IMR-90 (cell line): ENCODE data around the gene CCNDBP1. TPM values are rescaled to one million over a fixed set of nuclear protein-coding genes. Genes with fewer than 3 reads are reported as not detected.

Source experiments
- ATAC-seq: fragments of 200-7000 bp; cut with Tn5 transposase; 2 replicates; pipeline ENCODE4 v1.9.1; 2020; ENCODE audit warnings: low read depth, mild to moderate bottlenecking, moderate library complexity
- BruUV-seq: library from RNA; stranded (reverse); fragments of 400-500 nt; replicated peaks from 2 replicates; lab custom pipeline; 2021; lab: Mats Ljungman, UMichigan
- CTCF ChIA-PET: fragments of 300-600 bp; formaldehyde crosslinking; extraction: SDS; loops from one replicate; lab custom pipeline; 2021; ENCODE audit warnings: antibody characterized with exemption; lab: Yijun Ruan, JAX
- POLR2A ChIA-PET: fragments of 300-600 bp; sonication (Branson Sonifier 250); formaldehyde crosslinking; loops from one replicate; lab custom pipeline; 2022; ENCODE audit warnings: antibody characterized with exemption; ENCODE audit not compliant: unreplicated experiment; lab: Charles Lee
- DNase-seq: peaks from one replicate; pipeline ENCODE4 v3.0.0; 2013
- H2AFZ ChIP-seq: replicated peaks from 2 replicates; pipeline ENCODE3; 2013; ENCODE audit warnings: low read length, mild to moderate bottlenecking; ENCODE audit not compliant: poor library complexity
- H2AK5ac ChIP-seq: 2 replicates; pipeline ENCODE4 v1.6.1; 2013; ENCODE audit warnings: low read depth, low read length, inconsistent platforms
- H2AK9ac ChIP-seq: replicated peaks from 2 replicates; pipeline ENCODE3; 2013; ENCODE audit warnings: mild to moderate bottlenecking, low read depth, low read length, moderate library complexity; ENCODE audit not compliant: poor library complexity
- H2BK120ac ChIP-seq: 2 replicates; pipeline ENCODE4 v1.6.1; 2013; ENCODE audit warnings: low read depth, low read length, inconsistent platforms
- H2BK15ac ChIP-seq: 3 replicates; pipeline ENCODE4 v1.6.1; 2013; ENCODE audit warnings: low read depth, low read length, inconsistent platforms
- H2BK20ac ChIP-seq: 2 replicates; pipeline ENCODE4 v1.6.1; 2013; ENCODE audit warnings: low read depth, mild to moderate bottlenecking, inconsistent platforms, low read length, moderate library complexity
- H2BK5ac ChIP-seq: 2 replicates; pipeline ENCODE4 v1.6.1; 2013; ENCODE audit warnings: mild to moderate bottlenecking, low read depth, low read length, inconsistent platforms; ENCODE audit not compliant: poor library complexity, severe bottlenecking
- H3K14ac ChIP-seq: replicated peaks from 2 replicates; pipeline ENCODE4 v1.6.1; 2013; ENCODE audit warnings: low read depth, low read length, inconsistent platforms
- H3K18ac ChIP-seq: 2 replicates; pipeline ENCODE4 v1.6.1; 2013; ENCODE audit warnings: low read depth, low read length, control low read depth
- H3K23ac ChIP-seq: 2 replicates; pipeline ENCODE4 v1.6.1; 2013; ENCODE audit warnings: low read depth, low read length, inconsistent platforms
- H3K27ac ChIP-seq: 2 replicates; pipeline ENCODE4 v1.5.1; 2013; ENCODE audit warnings: mild to moderate bottlenecking, control low read depth, low read length; ENCODE audit not compliant: insufficient read depth
- H3K27me3 ChIP-seq: 2 replicates; pipeline ENCODE4 v1.6.1; 2013; ENCODE audit warnings: low read length; ENCODE audit not compliant: control insufficient read depth, insufficient read depth
- H3K36me3 ChIP-seq: 2 replicates; pipeline ENCODE4 v1.6.1; 2013; ENCODE audit warnings: low read length, mixed read lengths; ENCODE audit not compliant: control insufficient read depth, insufficient read depth
- H3K4ac ChIP-seq: 2 replicates; pipeline ENCODE4 v1.6.1; 2013; ENCODE audit warnings: low read depth, low read length, inconsistent platforms
- H3K4me1 ChIP-seq: 2 replicates; pipeline ENCODE4 v1.6.1; 2013; ENCODE audit warnings: low read length, mixed read lengths; ENCODE audit not compliant: control insufficient read depth, insufficient read depth
- H3K4me2 ChIP-seq: 2 replicates; pipeline ENCODE4 v1.6.1; 2013; ENCODE audit warnings: low read depth, mild to moderate bottlenecking, control low read depth, low read length, moderate library complexity
- H3K4me3 ChIP-seq: 2 replicates; pipeline ENCODE4 v1.5.1; 2013; ENCODE audit warnings: low read depth, mild to moderate bottlenecking, control low read depth, low read length, moderate library complexity; ENCODE audit not compliant: insufficient read depth
- H3K56ac ChIP-seq: 2 replicates; pipeline ENCODE4 v1.6.1; 2013; ENCODE audit warnings: low read length, inconsistent platforms; ENCODE audit not compliant: insufficient read depth; ENCODE audit errors: extremely low read depth
- H3K79me1 ChIP-seq, 2 experiments: 2 replicates each; pipeline ENCODE4 v1.6.1; 2013; ENCODE audit warnings: low read length in 2 of 2, inconsistent platforms in 1 of 2, low read depth in 1 of 2
- H3K9ac ChIP-seq: 2 replicates; pipeline ENCODE4 v1.6.1; 2013; ENCODE audit warnings: low read depth, low read length, control low read depth
- H3K9me1 ChIP-seq: 2 replicates; pipeline ENCODE4 v1.6.1; 2013; ENCODE audit warnings: low read length, inconsistent platforms; ENCODE audit not compliant: insufficient read depth
- H3K9me3 ChIP-seq: 2 replicates; pipeline ENCODE4 v1.6.1; 2013; ENCODE audit warnings: low read length; ENCODE audit not compliant: control insufficient read depth, insufficient read depth
- H4K20me1 ChIP-seq: 2 replicates; pipeline ENCODE4 v1.6.1; 2013; ENCODE audit warnings: low read length, inconsistent platforms; ENCODE audit not compliant: insufficient read depth
- H4K5ac ChIP-seq: 2 replicates; pipeline ENCODE4 v1.6.1; 2013; ENCODE audit warnings: mild to moderate bottlenecking, low read depth, low read length, control low read depth
- H4K8ac ChIP-seq, 2 experiments: 2 replicates each; pipeline ENCODE4 v1.6.1; 2013; ENCODE audit warnings: low read depth in 2 of 2, low read length in 2 of 2, control low read depth in 1 of 2, inconsistent platforms in 1 of 2
- H4K91ac ChIP-seq: 2 replicates; pipeline ENCODE4 v1.6.1; 2013; ENCODE audit warnings: low read depth, low read length, inconsistent platforms; ENCODE audit not compliant: insufficient read depth
- FOS ChIP-seq: fragments of 150-350 bp; IDR thresholded peaks from 2 replicates; pipeline ENCODE4 v1.6.1; 2016; ENCODE audit warnings: low read depth, low read length
- MAFK ChIP-seq: IDR thresholded peaks from 2 replicates; pipeline ENCODE4 v1.6.1; 2012; ENCODE audit warnings: low read depth, low read length, improper control_type of control experiment
- WGBS, 2 experiments: methylation state at CpG; one replicate each; pipeline versions ENCODE4 v1.1.5 to v1.1.7; 2013; ENCODE audit warnings: missing lambda C conversion rate in 2 of 2; ENCODE audit not compliant: insufficient read length in 1 of 2; ENCODE audit errors: extremely low coverage in 2 of 2; 5-methylcytosine and 5-hydroxymethylcytosine counted together
- dilution Hi-C: fragments of 300-500 bp; cut with HindIII; formaldehyde crosslinking; loops from one replicate; pipeline ENCODE4 v1.14.3; 2018; ENCODE audit warnings: low sequenced_read_pairs; ENCODE audit not compliant: unreplicated experiment
- in situ Hi-C: fragments of 300-500 bp; cut with MboI; formaldehyde crosslinking; loops from 3 replicates; pipeline ENCODE4 v1.14.3; 2019; ENCODE audit warnings: low sequenced_read_pairs, inconsistent platforms, mixed read lengths
- intact Hi-C: fragments of 100-400 bp; cut with micrococcal nuclease; formaldehyde crosslinking; loops from 2 replicates; pipeline ENCODE4 v1.10.0; 2022
- polyA plus RNA-seq, 3 experiments: library from polyadenylated mRNA; depleted of rRNA; stranded (reverse); fragments of >200 nt; gene quantifications; 2 replicates each; pipeline ENCODE4 v1.2.3, GENCODE V29; 2012; ENCODE audit warnings: low replicate concordance in 1 of 3
- total RNA-seq: library from RNA; depleted of rRNA; stranded (reverse); fragments of >200 nt; gene quantifications from 2 replicates; pipeline ENCODE4 v1.2.3, GENCODE V29; 2012

CCNDBP1 gene
- total and polyA plus RNA-seq, 2 of the 4 experiments (the other 2 are of a cell fraction): 34.9 to 40.3 TPM

DNA sequence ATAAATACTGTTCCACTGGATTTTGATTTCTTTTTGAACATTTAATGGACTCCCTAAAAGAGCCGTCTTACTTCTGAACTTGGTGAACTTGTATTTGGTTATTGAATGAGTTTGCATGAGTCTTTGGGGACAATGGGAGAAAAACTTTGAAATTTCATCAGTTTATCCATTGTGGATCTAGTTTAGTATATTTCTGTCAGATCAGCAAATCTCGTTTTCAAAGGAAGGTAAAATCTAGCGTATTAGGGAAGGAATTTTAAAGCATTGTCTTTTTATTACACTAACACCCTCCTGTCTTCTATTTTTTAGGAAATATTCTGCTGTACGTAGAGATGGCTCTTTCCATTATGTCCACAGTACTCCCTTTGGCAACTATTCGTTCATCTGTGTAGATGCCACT, 39.0 kb upstream of the CCNDBP1 start:
- peaks cover 0 to 2% of the 10 kb centered on the region in 2 experiments; a peak in 2 of 4 replicates for H3K79me1 ChIP-seq
- no peaks in the 10 kb centered on the region for H3K27me3 ChIP-seq
- no peak overlapping the region for H3K23ac ChIP-seq
- H3K9ac ChIP-seq: no peak overlapping the region
- H3K27ac ChIP-seq: no peak overlapping the region
- H2BK15ac ChIP-seq: no peak overlapping the region
- H2BK5ac ChIP-seq: no peak overlapping the region
- BruUV-seq: no TSS peak
- in situ Hi-C loops (no loop called here), dilution Hi-C loops (no loop called here), intact Hi-C loops (loop anchor here (5.0 kb wide), 1 partner anchor 36 kb away; no protein-coding TSS in a partner anchor)
- ChIA-PET CTCF (no interaction called here), POLR2A (no interaction called here)
- no peaks in the 10 kb centered on the region for H3K9me3 ChIP-seq
- TF ChIP-seq MAFK (peak; percentile 91), FOS (no peak)
- no peak for ATAC-seq
- H3K4me3 ChIP-seq: no peak overlapping the region
- peaks cover 3% of the 10 kb centered on the region; the same call in 1 of the 2 replicates for H3K36me3 ChIP-seq
- H4K20me1 ChIP-seq: no peaks in the 10 kb centered on the region
- peaks cover 2% of the 10 kb centered on the region; the same call in 1 of the 2 replicates for H3K4me1 ChIP-seq
- H3K9me1 ChIP-seq: peaks cover 2% of the 10 kb centered on the region; the same call in 1 of the 2 replicates
- no peak overlapping the region for H4K91ac ChIP-seq
- H3K4me2 ChIP-seq: no peak overlapping the region
- H3K56ac ChIP-seq: no peak overlapping the region
- no peak overlapping the region for H3K14ac ChIP-seq
- H2AK5ac ChIP-seq: no peak overlapping the region
- H4K5ac ChIP-seq: no peak overlapping the region
- no peak overlapping the region for H3K18ac ChIP-seq
- DNase-seq: no peak
- H2BK120ac ChIP-seq: no peak overlapping the region
- H2AFZ ChIP-seq: no peak overlapping the region
- H3K4ac ChIP-seq: no peak overlapping the region
- no peak overlapping the region for H4K8ac ChIP-seq
- no peak overlapping the region for H2AK9ac ChIP-seq
- 100% methylated on average over 1 of the region's 5 CpGs; no CpG with 5 or more reads in 1 of the 2 experiments for WGBS, 2 experiments
- no peak overlapping the region for H2BK20ac ChIP-seq
